ENCODE results near the gene MYG1.

GRCh38 chr12:53254816-53255545 is 44.5 kb upstream of the MYG1 start:
- TF ChIP-seq, protein P1, sequence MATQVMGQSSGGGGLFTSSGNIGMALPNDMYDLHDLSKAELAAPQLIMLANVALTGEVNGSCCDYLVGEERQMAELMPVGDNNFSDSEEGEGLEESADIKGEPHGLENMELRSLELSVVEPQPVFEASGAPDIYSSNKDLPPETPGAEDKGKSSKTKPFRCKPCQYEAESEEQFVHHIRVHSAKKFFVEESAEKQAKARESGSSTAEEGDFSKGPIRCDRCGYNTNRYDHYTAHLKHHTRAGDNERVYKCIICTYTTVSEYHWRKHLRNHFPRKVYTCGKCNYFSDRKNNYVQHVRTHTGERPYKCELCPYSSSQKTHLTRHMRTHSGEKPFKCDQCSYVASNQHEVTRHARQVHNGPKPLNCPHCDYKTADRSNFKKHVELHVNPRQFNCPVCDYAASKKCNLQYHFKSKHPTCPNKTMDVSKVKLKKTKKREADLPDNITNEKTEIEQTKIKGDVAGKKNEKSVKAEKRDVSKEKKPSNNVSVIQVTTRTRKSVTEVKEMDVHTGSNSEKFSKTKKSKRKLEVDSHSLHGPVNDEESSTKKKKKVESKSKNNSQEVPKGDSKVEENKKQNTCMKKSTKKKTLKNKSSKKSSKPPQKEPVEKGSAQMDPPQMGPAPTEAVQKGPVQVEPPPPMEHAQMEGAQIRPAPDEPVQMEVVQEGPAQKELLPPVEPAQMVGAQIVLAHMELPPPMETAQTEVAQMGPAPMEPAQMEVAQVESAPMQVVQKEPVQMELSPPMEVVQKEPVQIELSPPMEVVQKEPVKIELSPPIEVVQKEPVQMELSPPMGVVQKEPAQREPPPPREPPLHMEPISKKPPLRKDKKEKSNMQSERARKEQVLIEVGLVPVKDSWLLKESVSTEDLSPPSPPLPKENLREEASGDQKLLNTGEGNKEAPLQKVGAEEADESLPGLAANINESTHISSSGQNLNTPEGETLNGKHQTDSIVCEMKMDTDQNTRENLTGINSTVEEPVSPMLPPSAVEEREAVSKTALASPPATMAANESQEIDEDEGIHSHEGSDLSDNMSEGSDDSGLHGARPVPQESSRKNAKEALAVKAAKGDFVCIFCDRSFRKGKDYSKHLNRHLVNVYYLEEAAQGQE (IDR thresholded peaks at IDR 0.05), result no peak
- TF ChIP-seq, protein P2, sequence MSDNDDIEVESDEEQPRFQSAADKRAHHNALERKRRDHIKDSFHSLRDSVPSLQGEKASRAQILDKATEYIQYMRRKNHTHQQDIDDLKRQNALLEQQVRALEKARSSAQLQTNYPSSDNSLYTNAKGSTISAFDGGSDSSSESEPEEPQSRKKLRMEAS (IDR thresholded peaks at IDR 0.05), result no peak
- no peak for TF ChIP-seq POLR2AphosphoS2 (conservative IDR thresholded peaks at IDR 0.05; ENCODE audit: low read length)
- TF ChIP-seq POLR2A (IDR thresholded peaks at IDR 0.05; ENCODE audit: low read length), result no peak
- TF ChIP-seq, protein P3, sequence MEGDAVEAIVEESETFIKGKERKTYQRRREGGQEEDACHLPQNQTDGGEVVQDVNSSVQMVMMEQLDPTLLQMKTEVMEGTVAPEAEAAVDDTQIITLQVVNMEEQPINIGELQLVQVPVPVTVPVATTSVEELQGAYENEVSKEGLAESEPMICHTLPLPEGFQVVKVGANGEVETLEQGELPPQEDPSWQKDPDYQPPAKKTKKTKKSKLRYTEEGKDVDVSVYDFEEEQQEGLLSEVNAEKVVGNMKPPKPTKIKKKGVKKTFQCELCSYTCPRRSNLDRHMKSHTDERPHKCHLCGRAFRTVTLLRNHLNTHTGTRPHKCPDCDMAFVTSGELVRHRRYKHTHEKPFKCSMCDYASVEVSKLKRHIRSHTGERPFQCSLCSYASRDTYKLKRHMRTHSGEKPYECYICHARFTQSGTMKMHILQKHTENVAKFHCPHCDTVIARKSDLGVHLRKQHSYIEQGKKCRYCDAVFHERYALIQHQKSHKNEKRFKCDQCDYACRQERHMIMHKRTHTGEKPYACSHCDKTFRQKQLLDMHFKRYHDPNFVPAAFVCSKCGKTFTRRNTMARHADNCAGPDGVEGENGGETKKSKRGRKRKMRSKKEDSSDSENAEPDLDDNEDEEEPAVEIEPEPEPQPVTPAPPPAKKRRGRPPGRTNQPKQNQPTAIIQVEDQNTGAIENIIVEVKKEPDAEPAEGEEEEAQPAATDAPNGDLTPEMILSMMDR (IDR thresholded peaks at IDR 0.05), result no peak
- no peak for TF ChIP-seq CHD2 (IDR thresholded peaks at IDR 0.05; ENCODE audit: low read length, partially characterized antibody)
- no peak for TF ChIP-seq NFE2L2 (conservative IDR thresholded peaks at IDR 0.05; ENCODE audit: low read length)
- TF ChIP-seq HEYL (CRISPR knock-in tag; IDR thresholded peaks at IDR 0.05), result no peak
- no peak for TF ChIP-seq ZNF302 (CRISPR knock-in tag; IDR thresholded peaks at IDR 0.05)
- no peak for TF ChIP-seq KDM1A (IDR thresholded peaks at IDR 0.05; ENCODE audit: low read depth)
- no peak for TF ChIP-seq RAD21 (conservative IDR thresholded peaks at IDR 0.05 in 1 of 2, IDR thresholded peaks at IDR 0.05 in 1 of 2)
- TF ChIP-seq SREBF2 (IDR thresholded peaks at IDR 0.05), result no peak
- no peak for TF ChIP-seq BHLHE40 (IDR thresholded peaks at IDR 0.05; ENCODE audit: low read depth, low read length)

All from A549 (cell line).